ENCODE measurements around the gene GRIA1. TPM values are rescaled to one million over a fixed set of nuclear protein-coding genes. Genes with fewer than 3 reads are reported as not detected.

The GRIA1 gene
- total and polyA plus RNA-seq, 2 of the 13 experiments (the other 11 are each of a cell fraction or from before 2014, with no cell fraction given) = not detected

GRCh38 chr5:153460421-153460820 lies 30.0 kb upstream of the GRIA1 start (continued):
- no peak for TF ChIP-seq IKZF5 (CRISPR knock-in tag; IDR thresholded peaks at IDR 0.05)
- TF ChIP-seq ZNF431 (CRISPR knock-in tag; IDR thresholded peaks at IDR 0.05; ENCODE audit: borderline replicate concordance, low read depth) = no peak
- TF ChIP-seq ZNF792 (CRISPR knock-in tag; IDR thresholded peaks at IDR 0.05) = no peak
- TF ChIP-seq TP53 (CRISPR knock-in tag; conservative IDR thresholded peaks at IDR 0.05) = no peak
- no peak for TF ChIP-seq JUN (CRISPR knock-in tag; IDR thresholded peaks at IDR 0.05)
- TF ChIP-seq EZH2 (conservative IDR thresholded peaks at IDR 0.05; ENCODE audit: low read depth, low read length) = no peak
- TF ChIP-seq SMC3 (IDR thresholded peaks at IDR 0.05; ENCODE audit: low read length) = no peak
- no peak for TF ChIP-seq ZMAT3 (CRISPR knock-in tag; conservative IDR thresholded peaks at IDR 0.05)
- TF ChIP-seq GATAD2A (CRISPR knock-in tag; IDR thresholded peaks at IDR 0.05) = no peak
- no peak for TF ChIP-seq ZNF274 (CRISPR knock-in tag; IDR thresholded peaks at IDR 0.05)

- Histone ChIP-seq H4K20me1 (ENCODE audit: insufficient read depth, low read length) (no peaks in the 10 kb centered on the region), H3K36me3 (replicated peaks in 1 of 2; ENCODE audit: control insufficient read depth in 1 of 2, insufficient read depth in 2 of 2, low read length in 2 of 2) (no peaks in the 10 kb centered on the region), H3K27ac (ENCODE audit: extremely low read length, insufficient read depth, low read length) (no peak overlapping the region), H2AFZ (ENCODE audit: low read length) (no peak overlapping the region), H3K4me1 (ENCODE audit: insufficient read depth, low read length) (no peaks in the 10 kb centered on the region), H3K4me2 (ENCODE audit: low read depth, low read length) (no peak overlapping the region), H3K79me2 (ENCODE audit: insufficient read depth, low read length) (no peaks in the 10 kb centered on the region), H3K9ac (ENCODE audit: insufficient read depth, low read depth, low read length) (no peak overlapping the region), H3K27me3 (ENCODE audit: control insufficient read depth in 1 of 2, insufficient read depth in 2 of 2, low read length in 2 of 2) (no peaks in the 10 kb centered on the region), H3K9me3 (ENCODE audit: low read length) (no peaks in the 10 kb centered on the region), H3K4me3 (replicated peaks in 1 of 3; ENCODE audit: insufficient read depth in 1 of 3, low read depth in 2 of 3, low read length in 3 of 3) (no peak overlapping the region)
- no TSS peak for BruUV-seq (replicated peaks)
- CTCF ChIA-PET (ENCODE audit: low intra/inter-chr PET ratio, low total read pairs) = no interaction called here
- in situ Hi-C loops (cut with HindIII; ENCODE audit: extremely low pct_ligation_motif_present, low pct_unique_long_range_greater_than_20kb) = no loop called here
- intact Hi-C loops (cut with micrococcal nuclease; ENCODE audit: unreplicated experiment) = no loop called here
- DNase-seq (ENCODE audit: low spot score) (no peak), FAIRE-seq (no peak), ATAC-seq (no peak)
- WGBS (ENCODE audit: low lambda C conversion rate) = 5% methylated on average over 2 of the region's 2 CpGs
- POLR2A ChIA-PET = no interaction called here
- TF ChIP-seq E2F2 (CRISPR knock-in tag; IDR thresholded peaks at IDR 0.05; ENCODE audit: borderline replicate concordance) (no peak), TMF1 (CRISPR knock-in tag; IDR thresholded peaks at IDR 0.05; ENCODE audit: low read depth) (no peak), RXRB (CRISPR knock-in tag; IDR thresholded peaks at IDR 0.05; ENCODE audit: borderline replicate concordance) (no peak), ZFAT (CRISPR knock-in tag; conservative IDR thresholded peaks at IDR 0.05) (no peak), ZNF589 (CRISPR knock-in tag; conservative IDR thresholded peaks at IDR 0.05) (no peak), ZNF597 (CRISPR knock-in tag; IDR thresholded peaks at IDR 0.05) (no peak)
Measured at GRCh38 chr5:153461341-153461740, 29.1 kb upstream of the GRIA1 start.
